WTC11 (cell line): Measurements from ENCODE around the gene HAVCR2. TPM values are rescaled to one million over a fixed set of nuclear protein-coding genes. Genes with fewer than 3 reads are reported as not detected.

ENCODE experiments used
- ATAC-seq: fragments of 200-7000 bp; cut with Tn5 transposase; 2 replicates; pipeline ENCODE4 v1.10.0; 2021; ENCODE audit warnings: mild to moderate bottlenecking, moderate library complexity
- CTCF ChIA-PET: fragments of 300-600 bp; sonication (Branson Sonifier 250); formaldehyde crosslinking; loops from one replicate; lab custom pipeline; 2021; ENCODE audit warnings: antibody characterized with exemption; lab: Charles Lee
- POLR2A ChIA-PET: fragments of 350-600 bp; sonication (Branson Sonifier 250); formaldehyde crosslinking; loops from one replicate; lab custom pipeline; 2021; ENCODE audit warnings: antibody characterized with exemption; lab: Charles Lee
- DNase-seq: peaks from one replicate; pipeline ENCODE4 v3.0.0; 2021; ENCODE audit warnings: low spot score
- H3K27ac Mint-ChIP-seq: 2 replicates; pipeline ENCODE4 v1.8.0; 2021; ENCODE audit warnings: mixed read lengths
- H3K27me3 Mint-ChIP-seq: 2 replicates; pipeline ENCODE4 v1.8.0; 2021; ENCODE audit warnings: low read depth, mild to moderate bottlenecking, moderate library complexity, mixed read lengths
- H3K36me3 Mint-ChIP-seq: 2 replicates; pipeline ENCODE4 v1.8.0; 2021; ENCODE audit warnings: mixed read lengths
- H3K4me1 Mint-ChIP-seq: 2 replicates; pipeline ENCODE4 v1.8.0; 2022; ENCODE audit warnings: mixed read lengths
- H3K4me3 Mint-ChIP-seq: 2 replicates; pipeline ENCODE4 v1.8.0; 2021; ENCODE audit warnings: mild to moderate bottlenecking, moderate library complexity, mixed read lengths
- H3K9me3 Mint-ChIP-seq: 2 replicates; pipeline ENCODE4 v1.8.0; 2021; ENCODE audit warnings: mixed read lengths
- ARID4B ChIP-seq: sonication (generic); formaldehyde crosslinking; IDR thresholded peaks from 2 replicates; pipeline ENCODE4 v1.8.0; 2023; ENCODE audit warnings: missing genetic modification reagents, mild to moderate bottlenecking, borderline replicate concordance
- ATF6 ChIP-seq: sonication (generic); formaldehyde crosslinking; IDR thresholded peaks from 2 replicates; pipeline ENCODE4 v1.8.1; 2023; ENCODE audit warnings: mild to moderate bottlenecking, missing genetic modification reagents
- E2F1 ChIP-seq: sonication (generic); formaldehyde crosslinking; IDR thresholded peaks from 2 replicates; pipeline ENCODE4 v1.8.0; 2022; ENCODE audit warnings: mild to moderate bottlenecking, missing genetic modification reagents
- E2F4 ChIP-seq: sonication (generic); formaldehyde crosslinking; IDR thresholded peaks from 2 replicates; pipeline ENCODE4 v1.8.1; 2022; ENCODE audit warnings: low read depth, mild to moderate bottlenecking, moderate library complexity, missing genetic modification reagents, borderline replicate concordance
- ESRRA ChIP-seq: sonication (generic); formaldehyde crosslinking; IDR thresholded peaks from 2 replicates; pipeline ENCODE4 v1.8.1; 2022; ENCODE audit warnings: mild to moderate bottlenecking, missing genetic modification reagents, borderline replicate concordance
- FOXJ3 ChIP-seq: sonication (generic); formaldehyde crosslinking; IDR thresholded peaks from 2 replicates; pipeline ENCODE4 v1.9.0; 2021; ENCODE audit warnings: missing genetic modification reagents, mild to moderate bottlenecking, borderline replicate concordance
- FOXP1 ChIP-seq: sonication (generic); formaldehyde crosslinking; IDR thresholded peaks from 2 replicates; pipeline ENCODE4 v1.8.0; 2022; ENCODE audit warnings: missing genetic modification reagents, mild to moderate bottlenecking, moderate library complexity, borderline replicate concordance
- FOXP4 ChIP-seq: sonication (generic); formaldehyde crosslinking; IDR thresholded peaks from 2 replicates; pipeline ENCODE4 v1.8.0; 2022; ENCODE audit warnings: mild to moderate bottlenecking, missing genetic modification reagents
- GABPB1 ChIP-seq: sonication (generic); formaldehyde crosslinking; IDR thresholded peaks from 2 replicates; pipeline ENCODE4 v1.8.1; 2023; ENCODE audit warnings: mild to moderate bottlenecking, missing genetic modification reagents
- GTF2I ChIP-seq: fragments of 250-450 bp; sonication (Bioruptor Pico); conservative IDR thresholded peaks from 2 replicates; pipeline ENCODE4 v1.4.0; 2021; ENCODE audit warnings: mild to moderate bottlenecking
- HMGA2 ChIP-seq: fragments of 250-450 bp; sonication (Bioruptor Pico); IDR thresholded peaks from 2 replicates; pipeline ENCODE4 v1.4.0; 2021; ENCODE audit warnings: mild to moderate bottlenecking, moderate library complexity
- HMGXB4 ChIP-seq: sonication (generic); formaldehyde crosslinking; IDR thresholded peaks from 2 replicates; pipeline ENCODE4 v1.8.1; 2023; ENCODE audit warnings: mild to moderate bottlenecking, moderate library complexity, missing genetic modification reagents
- MAX ChIP-seq: sonication (generic); formaldehyde crosslinking; IDR thresholded peaks from 2 replicates; pipeline ENCODE4 v1.8.0; 2022; ENCODE audit warnings: mild to moderate bottlenecking, missing genetic modification reagents
- MXD4 ChIP-seq: fragments of 250-450 bp; sonication (Bioruptor Pico); IDR thresholded peaks from 2 replicates; pipeline ENCODE4 v1.8.0; 2021; ENCODE audit warnings: mild to moderate bottlenecking, moderate library complexity, borderline replicate concordance
- NR1H2 ChIP-seq: sonication (generic); formaldehyde crosslinking; IDR thresholded peaks from 2 replicates; pipeline ENCODE4 v1.9.0; 2021; ENCODE audit warnings: mild to moderate bottlenecking, moderate library complexity, missing genetic modification reagents
- NR2C2 ChIP-seq: sonication (generic); formaldehyde crosslinking; IDR thresholded peaks from 2 replicates; pipeline ENCODE4 v1.8.0; 2022; ENCODE audit warnings: mild to moderate bottlenecking, missing genetic modification reagents
- RORB ChIP-seq: fragments of 250-450 bp; sonication (Bioruptor Pico); IDR thresholded peaks from 2 replicates; pipeline ENCODE4 v1.9.0; 2021; ENCODE audit warnings: mild to moderate bottlenecking
- SMAD3 ChIP-seq: sonication (generic); formaldehyde crosslinking; IDR thresholded peaks from 2 replicates; pipeline ENCODE4 v1.8.0; 2022; ENCODE audit warnings: missing genetic modification reagents, mild to moderate bottlenecking, borderline replicate concordance
- ZNF138 ChIP-seq: sonication (generic); formaldehyde crosslinking; conservative IDR thresholded peaks from 2 replicates; pipeline ENCODE4 v1.8.1; 2022; ENCODE audit warnings: mild to moderate bottlenecking, moderate library complexity, missing genetic modification reagents
- ZNF423 ChIP-seq: fragments of 250-450 bp; sonication (Bioruptor Pico); IDR thresholded peaks from 2 replicates; pipeline ENCODE4 v2.1.2; 2022; ENCODE audit warnings: mild to moderate bottlenecking, moderate library complexity
- total RNA-seq: library from RNA; stranded (reverse); gene quantifications from 3 replicates; pipeline ENCODE4 v1.2.3, GENCODE V29; 2021

The HAVCR2 gene
- total RNA-seq, 1 experiment from 2014 or later, result 0.33 TPM

- TF ChIP-seq ESRRA (no peak), ZNF423 (CRISPR knock-in tag) (no peak), GABPB1 (CRISPR knock-in tag) (no peak), ZNF138 (CRISPR knock-in tag) (no peak), NR1H2 (CRISPR knock-in tag) (no peak), ARID4B (CRISPR knock-in tag) (no peak)
Measured at GRCh38 chr5:157143127-157143971, 34.5 kb upstream of the HAVCR2 start (continued).

- Mint-ChIP-seq H3K4me3 (peak within 1 kb of the TSS; percentile 92), H3K36me3 (peaks cover 29% of the 10 kb centered on the region), H3K4me1 (peaks cover 5% of the 10 kb centered on the region; the same call in 1 of the 2 replicates), H3K9me3 (no peaks in the 10 kb centered on the region), H3K27ac (peak within 1 kb of the TSS; percentile 96), H3K27me3 (no peaks in the 10 kb centered on the region; the same call in 1 of the 2 replicates)
- ChIA-PET POLR2A (interaction anchor here (0.6 to 2.2 kb wide), 6 partner anchors 10 to 473 kb away, joined by 3 to 12 read pairs (median 3); no protein-coding TSS in a partner anchor), CTCF (interaction anchor here (0.6 to 2.2 kb wide), 8 partner anchors 10 to 601 kb away, joined by 3 to 13 read pairs (median 3); partner anchors contain the start of gene LSM11)
- peak; percentile 100 for ATAC-seq
- peak; percentile 91 for DNase-seq
- TF ChIP-seq FOXP4 (CRISPR knock-in tag) (no peak), GTF2I (CRISPR knock-in tag) (peak; percentile 88), RORB (no peak), ATF6 (CRISPR knock-in tag) (no peak), FOXJ3 (no peak), MAX (CRISPR knock-in tag) (peak; percentile 20; the same call in 1 of the 2 replicates), ZNF138 (CRISPR knock-in tag) (no peak), NR2C2 (CRISPR knock-in tag) (no peak), MXD4 (CRISPR knock-in tag) (no peak), SMAD3 (CRISPR knock-in tag) (no peak), FOXP1 (CRISPR knock-in tag) (peak; percentile 45; the same call in 1 of the 2 replicates), HMGA2 (no peak; the same call in 1 of the 2 replicates), E2F4 (CRISPR knock-in tag) (no peak), E2F1 (CRISPR knock-in tag) (no peak), HMGXB4 (CRISPR knock-in tag) (no peak)
Measured at GRCh38 chr5:157142317-157143126, 33.7 kb upstream of the HAVCR2 start, which contains the start of gene MED7. Gene MED7, minus strand, starts transcription at chr5:157142865. Its CDS starts 3,434 bp downstream, at chr5:157139431.
